ENCODE data around the gene PLOD2. TPM values are rescaled to one million over a fixed set of nuclear protein-coding genes. Genes with fewer than 3 reads are reported as not detected.

Gene PLOD2
- total RNA-seq, 2 experiments from 2014 or later, result not detected

DNA sequence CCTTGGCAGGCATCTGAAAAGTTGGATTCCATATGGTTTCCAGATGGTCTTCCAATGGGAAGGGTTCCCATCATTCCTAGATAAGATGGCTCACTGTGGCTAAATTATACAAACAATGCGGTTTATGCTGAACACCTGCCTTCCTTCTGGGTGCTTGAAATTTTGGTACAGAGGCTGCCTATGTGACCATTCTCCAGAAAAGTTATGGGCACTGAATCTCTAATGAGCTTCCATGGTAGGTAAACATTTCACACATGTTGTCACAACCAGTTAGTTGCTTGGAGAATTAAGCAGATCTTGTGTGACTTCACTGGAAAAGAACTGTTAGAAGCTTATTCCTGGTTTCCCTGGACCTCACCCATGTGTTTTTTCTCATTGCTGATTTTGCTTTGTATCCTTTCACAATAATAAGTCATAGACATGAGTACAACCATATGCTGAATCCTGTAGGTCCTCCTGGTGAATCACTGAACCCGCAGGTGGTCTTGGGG, 30.1 kb downstream of the PLOD2 start:
- no peaks in the 10 kb centered on the region for H3K4me1 Mint-ChIP-seq (ENCODE audit: low read depth)
- no peaks in the 10 kb centered on the region for H3K27me3 ChIP-seq (ENCODE audit: control insufficient read depth in 1 of 2, insufficient read depth in 2 of 2, low read length in 2 of 2)
- no peak overlapping the region for H3K4me3 ChIP-seq (ENCODE audit: low read length)
- CTCF ChIA-PET, result no interaction called here
- H3K36me3 ChIP-seq (ENCODE audit: insufficient read depth, low read length), result no peaks in the 10 kb centered on the region
- ATAC-seq (ENCODE audit: poor library complexity), result no peak
- intact Hi-C loops (cut with DNase I, micrococcal nuclease), result no loop called here
- DNase-seq, result no peak
- POLR2A ChIA-PET, result no interaction called here
- no peaks in the 10 kb centered on the region for H3K36me3 Mint-ChIP-seq (ENCODE audit: low read depth)
- no peak overlapping the region for H3K27ac ChIP-seq (ENCODE audit: low read depth in 1 of 2, low read length in 2 of 2)
- no peaks in the 10 kb centered on the region for H3K4me1 ChIP-seq (ENCODE audit: insufficient read depth, low read length)
- H3K9me3 Mint-ChIP-seq, result no peaks in the 10 kb centered on the region
- H3K9me3 ChIP-seq (ENCODE audit: control insufficient read depth in 1 of 2, insufficient read depth in 1 of 2, low read length in 2 of 2), result peaks cover 0 to 3% of the 10 kb centered on the region in 2 experiments
- no peaks in the 10 kb centered on the region for H3K27me3 Mint-ChIP-seq
- TF ChIP-seq, protein P1, sequence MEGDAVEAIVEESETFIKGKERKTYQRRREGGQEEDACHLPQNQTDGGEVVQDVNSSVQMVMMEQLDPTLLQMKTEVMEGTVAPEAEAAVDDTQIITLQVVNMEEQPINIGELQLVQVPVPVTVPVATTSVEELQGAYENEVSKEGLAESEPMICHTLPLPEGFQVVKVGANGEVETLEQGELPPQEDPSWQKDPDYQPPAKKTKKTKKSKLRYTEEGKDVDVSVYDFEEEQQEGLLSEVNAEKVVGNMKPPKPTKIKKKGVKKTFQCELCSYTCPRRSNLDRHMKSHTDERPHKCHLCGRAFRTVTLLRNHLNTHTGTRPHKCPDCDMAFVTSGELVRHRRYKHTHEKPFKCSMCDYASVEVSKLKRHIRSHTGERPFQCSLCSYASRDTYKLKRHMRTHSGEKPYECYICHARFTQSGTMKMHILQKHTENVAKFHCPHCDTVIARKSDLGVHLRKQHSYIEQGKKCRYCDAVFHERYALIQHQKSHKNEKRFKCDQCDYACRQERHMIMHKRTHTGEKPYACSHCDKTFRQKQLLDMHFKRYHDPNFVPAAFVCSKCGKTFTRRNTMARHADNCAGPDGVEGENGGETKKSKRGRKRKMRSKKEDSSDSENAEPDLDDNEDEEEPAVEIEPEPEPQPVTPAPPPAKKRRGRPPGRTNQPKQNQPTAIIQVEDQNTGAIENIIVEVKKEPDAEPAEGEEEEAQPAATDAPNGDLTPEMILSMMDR (IDR thresholded peaks at IDR 0.05), result no peak
- H3K4me3 Mint-ChIP-seq, result no peak overlapping the region
- no peak overlapping the region for H3K27ac Mint-ChIP-seq

DNA sequence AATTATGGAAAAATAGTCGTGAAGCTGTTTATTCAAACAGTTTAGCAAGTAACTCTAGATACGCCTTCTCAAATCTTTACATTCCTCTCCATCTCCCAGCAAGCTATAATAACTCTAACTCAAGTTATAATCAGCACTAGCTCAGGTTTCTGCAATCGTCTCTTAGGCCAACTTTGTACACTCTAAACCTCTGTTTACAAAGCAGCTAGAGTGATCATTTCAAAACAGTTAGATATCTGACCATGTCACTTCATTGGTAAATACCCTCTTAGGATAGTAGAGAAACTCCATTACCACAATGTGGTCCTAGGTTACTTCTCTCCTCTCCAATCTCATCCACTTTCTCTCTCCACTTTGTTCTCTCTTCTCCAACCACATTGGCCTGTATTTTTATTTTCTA, 31.2 kb downstream of the PLOD2 start:
- TF ChIP-seq, protein P1 (IDR thresholded peaks at IDR 0.05), result no peak
- Histone ChIP-seq H3K9me3 (ENCODE audit: control insufficient read depth in 1 of 2, insufficient read depth in 1 of 2, low read length in 2 of 2) (peaks cover 0 to 3% of the 10 kb centered on the region in 2 experiments), H3K27ac (ENCODE audit: low read depth in 1 of 2, low read length in 2 of 2) (no peak overlapping the region), H3K36me3 (ENCODE audit: insufficient read depth, low read length) (no peaks in the 10 kb centered on the region), H3K4me3 (ENCODE audit: low read length) (no peak overlapping the region), H3K4me1 (ENCODE audit: insufficient read depth, low read length) (no peaks in the 10 kb centered on the region), H3K27me3 (ENCODE audit: control insufficient read depth in 1 of 2, insufficient read depth in 2 of 2, low read length in 2 of 2) (no peaks in the 10 kb centered on the region)
- no peaks in the 10 kb centered on the region for H3K27me3 Mint-ChIP-seq
- H3K36me3 Mint-ChIP-seq (ENCODE audit: low read depth), result no peaks in the 10 kb centered on the region
- ATAC-seq (ENCODE audit: poor library complexity) (no peak), DNase-seq (no peak)
- H3K27ac Mint-ChIP-seq, result no peak overlapping the region
- H3K9me3 Mint-ChIP-seq, result no peaks in the 10 kb centered on the region
- H3K4me1 Mint-ChIP-seq (ENCODE audit: low read depth), result no peaks in the 10 kb centered on the region
- intact Hi-C loops (cut with DNase I, micrococcal nuclease), result no loop called here
- ChIA-PET POLR2A (no interaction called here), CTCF (no interaction called here)
- H3K4me3 Mint-ChIP-seq, result no peak overlapping the region

DNA sequence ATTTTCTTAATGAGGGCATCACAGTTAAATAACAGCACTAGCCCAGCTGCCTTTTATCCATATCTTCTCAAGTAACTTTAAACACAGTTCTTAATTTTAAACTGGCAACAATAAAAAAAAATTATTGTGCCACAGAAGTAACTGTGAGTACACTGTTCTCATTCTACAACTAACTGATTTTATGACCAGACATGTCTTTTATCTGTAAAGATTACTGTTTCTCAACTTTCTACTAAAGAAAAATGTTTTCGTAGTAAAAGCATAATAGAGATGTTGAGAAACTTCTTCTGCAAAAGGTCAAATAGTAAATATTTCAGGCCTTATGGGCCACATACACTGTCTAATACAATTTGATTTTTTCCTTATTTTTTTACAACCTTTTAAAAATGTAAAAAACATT, 32.0 kb downstream of the PLOD2 start:
- H3K4me3 ChIP-seq (ENCODE audit: low read length), result no peak overlapping the region
- no peaks in the 10 kb centered on the region for H3K4me1 ChIP-seq (ENCODE audit: insufficient read depth, low read length)
- ChIA-PET POLR2A (no interaction called here), CTCF (no interaction called here)
- intact Hi-C loops (cut with DNase I, micrococcal nuclease), result no loop called here
- no peaks in the 10 kb centered on the region for H3K36me3 ChIP-seq (ENCODE audit: insufficient read depth, low read length)
- no peaks in the 10 kb centered on the region for H3K27me3 ChIP-seq (ENCODE audit: control insufficient read depth in 1 of 2, insufficient read depth in 2 of 2, low read length in 2 of 2)
- no peak overlapping the region for H3K4me3 Mint-ChIP-seq
- H3K4me1 Mint-ChIP-seq (ENCODE audit: low read depth), result no peaks in the 10 kb centered on the region
- H3K27ac Mint-ChIP-seq, result no peak overlapping the region
- TF ChIP-seq, protein P1 (IDR thresholded peaks at IDR 0.05), result no peak
- ATAC-seq (ENCODE audit: poor library complexity) (no peak), DNase-seq (no peak)
- no peak overlapping the region for H3K27ac ChIP-seq (ENCODE audit: low read depth in 1 of 2, low read length in 2 of 2)
- H3K9me3 ChIP-seq (ENCODE audit: control insufficient read depth in 1 of 2, insufficient read depth in 1 of 2, low read length in 2 of 2), result peaks cover 0 to 3% of the 10 kb centered on the region in 2 experiments
- no peaks in the 10 kb centered on the region for H3K27me3 Mint-ChIP-seq
- H3K9me3 Mint-ChIP-seq, result no peaks in the 10 kb centered on the region
- no peaks in the 10 kb centered on the region for H3K36me3 Mint-ChIP-seq (ENCODE audit: low read depth)
